ENCODE results near the gene RPL27.

RPL27 gene

DNA sequence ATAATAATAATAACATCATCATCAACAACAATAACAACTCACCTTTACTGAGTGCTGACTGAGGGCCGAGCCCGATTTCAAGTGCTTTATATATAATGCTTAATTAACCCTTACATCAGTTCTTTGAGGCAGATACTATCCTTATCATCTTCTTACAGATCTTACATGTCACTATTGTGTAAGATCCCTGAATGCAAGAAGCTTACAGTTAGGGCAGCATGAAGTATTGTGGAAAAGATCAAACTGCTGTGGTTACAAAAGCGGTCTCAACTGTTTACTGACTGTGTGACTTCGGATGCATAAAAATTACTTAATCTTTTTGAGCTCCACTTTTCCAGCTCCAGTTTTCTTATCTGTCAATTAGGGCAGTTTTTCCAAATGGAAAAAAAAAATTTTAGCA is 20.7 kb downstream of the RPL27 start:
- H3K4me3 ChIP-seq (replicated peaks; ENCODE audit: low read depth, low read length) = no peak overlapping the region
- TF ChIP-seq, protein P1, sequence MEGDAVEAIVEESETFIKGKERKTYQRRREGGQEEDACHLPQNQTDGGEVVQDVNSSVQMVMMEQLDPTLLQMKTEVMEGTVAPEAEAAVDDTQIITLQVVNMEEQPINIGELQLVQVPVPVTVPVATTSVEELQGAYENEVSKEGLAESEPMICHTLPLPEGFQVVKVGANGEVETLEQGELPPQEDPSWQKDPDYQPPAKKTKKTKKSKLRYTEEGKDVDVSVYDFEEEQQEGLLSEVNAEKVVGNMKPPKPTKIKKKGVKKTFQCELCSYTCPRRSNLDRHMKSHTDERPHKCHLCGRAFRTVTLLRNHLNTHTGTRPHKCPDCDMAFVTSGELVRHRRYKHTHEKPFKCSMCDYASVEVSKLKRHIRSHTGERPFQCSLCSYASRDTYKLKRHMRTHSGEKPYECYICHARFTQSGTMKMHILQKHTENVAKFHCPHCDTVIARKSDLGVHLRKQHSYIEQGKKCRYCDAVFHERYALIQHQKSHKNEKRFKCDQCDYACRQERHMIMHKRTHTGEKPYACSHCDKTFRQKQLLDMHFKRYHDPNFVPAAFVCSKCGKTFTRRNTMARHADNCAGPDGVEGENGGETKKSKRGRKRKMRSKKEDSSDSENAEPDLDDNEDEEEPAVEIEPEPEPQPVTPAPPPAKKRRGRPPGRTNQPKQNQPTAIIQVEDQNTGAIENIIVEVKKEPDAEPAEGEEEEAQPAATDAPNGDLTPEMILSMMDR (IDR thresholded peaks at IDR 0.05; ENCODE audit: insufficient read depth, low read length, poor library complexity, severe bottlenecking) = no peak
- peaks cover 5% of the 10 kb centered on the region for H3K36me3 ChIP-seq (ENCODE audit: control insufficient read depth, insufficient read depth, low read length)
- no peak for DNase-seq (ENCODE audit: extremely low read depth, insufficient read length)
- H3K27me3 ChIP-seq (replicated peaks; ENCODE audit: control insufficient read depth, insufficient read depth, low read length) = no peaks in the 10 kb centered on the region

DNA sequence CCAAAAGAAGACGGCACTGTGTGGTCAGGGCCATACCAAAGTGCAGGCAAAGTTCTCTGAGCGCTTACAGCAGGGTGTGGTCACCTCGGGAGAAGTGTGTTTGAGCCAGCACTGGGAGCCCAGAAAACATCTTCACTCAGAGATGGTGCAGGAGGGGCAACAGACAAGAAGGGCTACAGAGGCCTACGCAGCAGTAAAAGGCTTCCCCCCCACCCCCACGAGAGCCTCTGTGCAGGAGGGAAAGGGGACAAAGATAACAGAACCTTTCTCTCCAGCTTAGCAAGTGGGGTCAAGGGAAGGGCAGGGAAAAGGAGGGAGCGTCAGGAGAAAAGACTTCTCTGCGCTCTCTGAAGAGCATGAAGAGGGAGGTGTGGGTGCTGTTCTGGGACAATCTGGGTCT is 21.2 kb downstream of the RPL27 start:
- TF ChIP-seq, protein P1 (IDR thresholded peaks at IDR 0.05; ENCODE audit: insufficient read depth, low read length, poor library complexity, severe bottlenecking) = no peak
- H3K4me3 ChIP-seq (replicated peaks; ENCODE audit: low read depth, low read length) = no peak overlapping the region
- H3K27me3 ChIP-seq (replicated peaks; ENCODE audit: control insufficient read depth, insufficient read depth, low read length) = no peaks in the 10 kb centered on the region
- H3K36me3 ChIP-seq (ENCODE audit: control insufficient read depth, insufficient read depth, low read length) = peaks cover 2% of the 10 kb centered on the region
- DNase-seq (ENCODE audit: extremely low read depth, insufficient read length) = no peak

DNA sequence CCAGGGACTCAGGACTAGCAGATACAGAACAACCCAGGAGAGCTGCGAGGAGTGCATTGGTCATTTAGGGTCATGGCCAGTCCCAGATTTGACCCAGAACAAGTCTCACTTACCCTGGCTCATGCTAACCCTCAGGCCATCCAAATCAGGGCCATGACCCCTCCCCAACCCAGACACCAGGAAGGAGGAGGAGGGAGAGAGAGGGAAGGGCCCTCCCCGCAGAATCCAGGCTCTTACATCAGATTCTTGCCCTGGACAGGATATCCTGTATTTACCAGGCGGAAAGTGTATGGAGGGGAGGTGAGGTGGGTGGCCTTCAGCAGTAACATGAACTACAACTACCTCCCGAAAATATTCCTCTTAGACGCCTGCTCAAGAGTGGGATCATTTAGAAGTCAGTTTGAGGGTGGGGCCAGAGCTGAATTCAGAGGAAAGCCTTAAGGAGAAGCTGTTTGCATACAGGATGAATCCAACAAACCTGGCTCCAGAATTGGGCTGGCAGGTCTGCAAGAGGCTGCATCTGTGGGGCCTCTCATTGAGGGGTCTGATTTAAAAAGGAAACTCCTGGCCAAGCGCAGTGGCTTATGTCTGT is 21.9 kb downstream of the RPL27 start:
- Histone ChIP-seq H3K27me3 (replicated peaks; ENCODE audit: control insufficient read depth, insufficient read depth, low read length) (no peaks in the 10 kb centered on the region), H3K36me3 (ENCODE audit: control insufficient read depth, insufficient read depth, low read length) (no peaks in the 10 kb centered on the region), H3K4me3 (replicated peaks; ENCODE audit: low read depth, low read length) (no peak overlapping the region)
- DNase-seq (ENCODE audit: extremely low read depth, insufficient read length) = no peak
- TF ChIP-seq, protein P1 (IDR thresholded peaks at IDR 0.05; ENCODE audit: insufficient read depth, low read length, poor library complexity, severe bottlenecking) = no peak

DNA sequence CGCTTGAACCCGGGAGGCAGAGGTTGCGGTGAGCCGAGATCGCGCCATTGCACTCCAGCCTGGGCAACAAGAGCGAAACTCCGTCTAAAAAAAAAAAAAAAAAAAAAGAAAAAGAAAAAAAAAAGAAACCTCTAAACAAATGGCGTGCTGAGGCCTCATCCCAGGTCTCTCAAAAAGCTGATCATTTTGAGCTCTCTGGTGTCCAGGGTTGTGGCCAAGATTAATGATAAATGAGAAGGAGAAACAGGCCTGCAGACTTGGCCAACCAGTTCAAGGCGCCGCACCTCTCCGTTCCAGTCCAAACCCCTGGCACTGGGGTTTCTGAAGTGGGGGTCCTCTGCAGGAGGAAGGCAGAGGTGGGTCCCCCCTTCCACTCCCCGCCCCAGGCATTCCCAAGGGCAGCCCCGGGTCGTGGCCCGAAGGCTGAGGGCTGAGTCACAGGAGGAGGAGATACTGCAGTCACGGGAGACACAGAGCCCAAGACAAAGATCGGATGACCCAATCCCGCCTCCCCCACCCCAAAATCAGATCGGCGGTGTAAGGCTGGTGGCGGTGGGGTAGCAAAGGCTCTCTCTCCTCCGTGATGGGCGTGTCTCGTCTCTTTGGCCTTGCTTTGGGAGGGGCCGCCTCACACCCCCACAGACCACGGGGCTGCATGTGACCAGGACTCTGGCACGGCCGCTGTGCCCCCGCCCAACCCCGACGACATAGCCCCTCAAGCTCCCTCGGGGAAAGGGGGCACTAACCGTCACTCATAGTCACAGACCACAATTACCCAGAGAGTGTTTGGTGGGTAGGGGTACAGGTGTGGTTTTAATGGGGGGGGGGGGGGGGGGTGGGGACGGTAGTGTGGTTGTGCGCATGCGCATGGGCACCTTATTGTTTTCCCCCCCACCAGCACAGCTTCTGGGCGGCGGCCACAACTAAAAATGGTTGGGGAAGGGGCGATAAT is 22.8 kb downstream of the RPL27 start:
- DNase-seq (ENCODE audit: extremely low read depth, insufficient read length) = no peak
- H3K27me3 ChIP-seq (replicated peaks; ENCODE audit: control insufficient read depth, insufficient read depth, low read length) = no peaks in the 10 kb centered on the region; the same call in 1 of the 2 replicates
- TF ChIP-seq, protein P1 (IDR thresholded peaks at IDR 0.05; ENCODE audit: insufficient read depth, low read length, poor library complexity, severe bottlenecking) = no peak
- H3K36me3 ChIP-seq (ENCODE audit: control insufficient read depth, insufficient read depth, low read length) = no peaks in the 10 kb centered on the region
- H3K4me3 ChIP-seq (replicated peaks; ENCODE audit: low read depth, low read length) = peak overlapping the region; percentile 72

- Histone ChIP-seq H3K36me3 (ENCODE audit: control insufficient read depth, insufficient read depth, low read length) (no peaks in the 10 kb centered on the region), H3K4me3 (replicated peaks; ENCODE audit: low read depth, low read length) (peak within 1 kb of the TSS; percentile 72), H3K27me3 (replicated peaks; ENCODE audit: control insufficient read depth, insufficient read depth, low read length) (no peaks in the 10 kb centered on the region; the same call in 1 of the 2 replicates)
- TF ChIP-seq, protein P1 (IDR thresholded peaks at IDR 0.05; ENCODE audit: insufficient read depth, low read length, poor library complexity, severe bottlenecking) = no peak
- DNase-seq (ENCODE audit: extremely low read depth, insufficient read length) = peak; percentile 78
Measured at GRCh38 chr17:43021741-43022512, 23.7 kb downstream of the RPL27 start, which contains the start of gene VAT1. Gene VAT1, minus strand, starts transcription at chr17:43022385. Its CDS starts 63 bp downstream, at chr17:43022322.
